HEK293 (cell line): ENCODE results near the gene PLK4.
A peak's percentile ranks its signal among the peaks of the same experiment; 100 is the strongest.

Experiments
- GLI2 ChIP-seq: fragments of 450-650 bp; formaldehyde crosslinking; IDR thresholded peaks from 2 replicates; pipeline ENCODE4; 2017; ENCODE audit warnings: missing biosample characterization, missing genetic modification characterization, low read depth, borderline replicate concordance
- GLIS1 ChIP-seq: fragments of 450-650 bp; formaldehyde crosslinking; IDR thresholded peaks from 2 replicates; pipeline ENCODE4 v1.5.1; 2016; ENCODE audit warnings: missing biosample characterization, missing genetic modification characterization
- GLIS2 ChIP-seq: fragments of 450-650 bp; formaldehyde crosslinking; IDR thresholded peaks from 2 replicates; pipeline ENCODE4 v1.5.1; 2016; ENCODE audit warnings: missing biosample characterization, missing genetic modification characterization
- KLF9 ChIP-seq: fragments of 450-650 bp; formaldehyde crosslinking; IDR thresholded peaks from 2 replicates; pipeline ENCODE4 v1.5.1; 2016; ENCODE audit warnings: missing biosample characterization, missing genetic modification characterization, low read depth
- MZF1 ChIP-seq: fragments of 450-650 bp; formaldehyde crosslinking; IDR thresholded peaks from 2 replicates; pipeline ENCODE4 v1.5.1; 2017; ENCODE audit warnings: missing biosample characterization, missing genetic modification characterization, borderline replicate concordance
- SETDB1 ChIP-seq: IDR thresholded peaks from one replicate; pipeline ENCODE4 v1.6.1; 2017; ENCODE audit warnings: mild to moderate bottlenecking, low read length, moderate library complexity, mixed read lengths; ENCODE audit not compliant: insufficient read length
- SP3 ChIP-seq: fragments of 450-650 bp; formaldehyde crosslinking; IDR thresholded peaks from 2 replicates; pipeline ENCODE4 v1.5.1; 2016; ENCODE audit warnings: missing biosample characterization, missing genetic modification characterization
- WT1 ChIP-seq: fragments of 450-650 bp; formaldehyde crosslinking; IDR thresholded peaks from 2 replicates; pipeline ENCODE4 v1.5.1; 2016; ENCODE audit warnings: missing biosample characterization, missing genetic modification characterization
- ZFP41 ChIP-seq: fragments of 450-650 bp; formaldehyde crosslinking; IDR thresholded peaks from 2 replicates; pipeline ENCODE4 v1.5.1; 2016; ENCODE audit warnings: missing biosample characterization, missing genetic modification characterization, borderline replicate concordance
- ZNF24 ChIP-seq: fragments of 450-650 bp; formaldehyde crosslinking; IDR thresholded peaks from 2 replicates; pipeline ENCODE4 v1.5.1; 2016; ENCODE audit warnings: missing biosample characterization, missing genetic modification characterization
- ZNF530 ChIP-seq: fragments of 450-650 bp; formaldehyde crosslinking; IDR thresholded peaks from 2 replicates; pipeline ENCODE4 v1.5.1; 2016; ENCODE audit warnings: low read depth, missing biosample characterization, missing genetic modification characterization
- ZNF555 ChIP-seq: fragments of 450-650 bp; formaldehyde crosslinking; conservative IDR thresholded peaks from 2 replicates; pipeline ENCODE4 v1.5.1; 2017; ENCODE audit warnings: missing biosample characterization, mild to moderate bottlenecking, missing genetic modification characterization, inconsistent platforms
- ZNF571 ChIP-seq: fragments of 450-650 bp; formaldehyde crosslinking; IDR thresholded peaks from 2 replicates; pipeline ENCODE4 v1.5.0; 2017; ENCODE audit warnings: missing biosample characterization, missing genetic modification characterization
- ZNF600 ChIP-seq: fragments of 450-650 bp; formaldehyde crosslinking; IDR thresholded peaks from 2 replicates; pipeline ENCODE4 v1.5.1; 2016; ENCODE audit warnings: missing biosample characterization, missing genetic modification characterization
- ZNF610 ChIP-seq: fragments of 450-650 bp; formaldehyde crosslinking; IDR thresholded peaks from 2 replicates; pipeline ENCODE4 v1.5.1; 2016; ENCODE audit warnings: missing biosample characterization, missing genetic modification characterization, borderline replicate concordance
- ZNF664 ChIP-seq: fragments of 450-650 bp; formaldehyde crosslinking; IDR thresholded peaks from 2 replicates; pipeline ENCODE4 v1.5.1; 2016; ENCODE audit warnings: missing biosample characterization, missing genetic modification characterization
- ZNF76 ChIP-seq: fragments of 450-650 bp; formaldehyde crosslinking; IDR thresholded peaks from 2 replicates; pipeline ENCODE4; 2016; ENCODE audit warnings: low read depth, missing biosample characterization, missing genetic modification characterization, borderline replicate concordance
- ZNF837 ChIP-seq: fragments of 450-650 bp; formaldehyde crosslinking; IDR thresholded peaks from 2 replicates; pipeline ENCODE4 v1.5.1; 2016; ENCODE audit warnings: missing biosample characterization, missing genetic modification characterization
- ZSCAN30 ChIP-seq: fragments of 450-650 bp; IDR thresholded peaks from 2 replicates; pipeline ENCODE4 v1.5.1; 2018; ENCODE audit warnings: missing biosample characterization, mild to moderate bottlenecking, missing genetic modification characterization, moderate library complexity
- TF ChIP-seq, protein P1 (sequence below): fragments of 450-650 bp; formaldehyde crosslinking; conservative IDR thresholded peaks from 2 replicates; pipeline ENCODE4 v1.5.1; 2016; ENCODE audit warnings: low read depth, missing biosample characterization, missing genetic modification characterization
- TF ChIP-seq, protein P2 (sequence below): fragments of 450-650 bp; formaldehyde crosslinking; IDR thresholded peaks from 2 replicates; pipeline ENCODE4 v1.5.1; 2016; ENCODE audit warnings: missing biosample characterization, missing genetic modification characterization
- TF ChIP-seq, protein P3 (sequence below): fragments of 450-650 bp; formaldehyde crosslinking; IDR thresholded peaks from 2 replicates; pipeline ENCODE4 v1.5.1; 2016; ENCODE audit warnings: missing biosample characterization, missing genetic modification characterization
- TF ChIP-seq, protein P4 (sequence below): fragments of 450-650 bp; formaldehyde crosslinking; IDR thresholded peaks from 2 replicates; pipeline ENCODE4 v1.5.1; 2016; ENCODE audit warnings: missing biosample characterization, missing genetic modification characterization
- TF ChIP-seq, protein P5 (sequence below): fragments of 450-650 bp; formaldehyde crosslinking; IDR thresholded peaks from 2 replicates; pipeline ENCODE4 v1.5.1; 2017; ENCODE audit warnings: missing biosample characterization, missing genetic modification characterization
- TF ChIP-seq, protein P6 (sequence below): fragments of 450-650 bp; formaldehyde crosslinking; IDR thresholded peaks from 2 replicates; pipeline ENCODE4; 2016; ENCODE audit warnings: missing biosample characterization, missing genetic modification characterization
- TF ChIP-seq, protein P7 (sequence below): fragments of 450-650 bp; formaldehyde crosslinking; IDR thresholded peaks from 2 replicates; pipeline ENCODE4 v1.5.1; 2017; ENCODE audit warnings: missing biosample characterization, missing genetic modification characterization

Gene PLK4

DNA sequence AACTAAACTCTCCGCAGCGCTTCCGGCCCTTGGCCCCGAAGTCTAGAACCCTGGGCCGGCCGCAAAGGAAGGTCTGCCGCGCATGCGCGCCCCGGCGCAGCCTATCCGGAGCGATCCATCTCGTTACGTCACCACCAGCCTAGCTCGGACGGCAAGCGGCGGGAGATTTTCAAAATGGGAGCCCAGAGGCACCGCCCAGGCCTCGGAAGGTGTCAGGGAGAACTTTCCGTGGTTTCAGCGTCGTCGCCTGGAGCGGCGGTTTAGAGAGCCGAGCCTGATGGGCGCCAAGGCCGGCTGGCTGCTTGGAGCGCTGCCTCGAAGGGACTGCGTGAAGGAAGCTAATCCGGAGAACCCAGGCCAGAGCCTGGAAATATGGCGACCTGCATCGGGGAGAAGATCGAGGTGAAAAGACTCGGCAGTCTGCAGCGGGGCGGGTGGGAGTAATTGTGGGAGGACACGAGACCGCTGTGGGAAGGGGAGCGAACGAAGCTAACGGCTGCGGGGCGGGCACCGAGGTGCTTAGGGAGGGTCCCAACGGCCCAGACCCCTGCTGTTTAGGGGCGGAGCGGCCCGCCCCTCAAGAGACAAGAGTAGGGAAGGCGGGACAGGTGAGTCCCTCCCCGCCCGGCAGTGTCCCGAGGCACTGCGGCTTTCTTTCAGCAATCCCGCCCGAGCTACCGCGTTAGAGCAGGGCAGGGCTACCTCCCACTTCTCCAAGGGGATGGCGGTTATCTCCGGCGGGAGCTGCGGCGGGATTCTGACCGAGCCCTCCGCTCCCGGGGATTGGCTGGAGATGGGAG lies at the start of gene PLK4 (continued):
- TF ChIP-seq, protein P1, sequence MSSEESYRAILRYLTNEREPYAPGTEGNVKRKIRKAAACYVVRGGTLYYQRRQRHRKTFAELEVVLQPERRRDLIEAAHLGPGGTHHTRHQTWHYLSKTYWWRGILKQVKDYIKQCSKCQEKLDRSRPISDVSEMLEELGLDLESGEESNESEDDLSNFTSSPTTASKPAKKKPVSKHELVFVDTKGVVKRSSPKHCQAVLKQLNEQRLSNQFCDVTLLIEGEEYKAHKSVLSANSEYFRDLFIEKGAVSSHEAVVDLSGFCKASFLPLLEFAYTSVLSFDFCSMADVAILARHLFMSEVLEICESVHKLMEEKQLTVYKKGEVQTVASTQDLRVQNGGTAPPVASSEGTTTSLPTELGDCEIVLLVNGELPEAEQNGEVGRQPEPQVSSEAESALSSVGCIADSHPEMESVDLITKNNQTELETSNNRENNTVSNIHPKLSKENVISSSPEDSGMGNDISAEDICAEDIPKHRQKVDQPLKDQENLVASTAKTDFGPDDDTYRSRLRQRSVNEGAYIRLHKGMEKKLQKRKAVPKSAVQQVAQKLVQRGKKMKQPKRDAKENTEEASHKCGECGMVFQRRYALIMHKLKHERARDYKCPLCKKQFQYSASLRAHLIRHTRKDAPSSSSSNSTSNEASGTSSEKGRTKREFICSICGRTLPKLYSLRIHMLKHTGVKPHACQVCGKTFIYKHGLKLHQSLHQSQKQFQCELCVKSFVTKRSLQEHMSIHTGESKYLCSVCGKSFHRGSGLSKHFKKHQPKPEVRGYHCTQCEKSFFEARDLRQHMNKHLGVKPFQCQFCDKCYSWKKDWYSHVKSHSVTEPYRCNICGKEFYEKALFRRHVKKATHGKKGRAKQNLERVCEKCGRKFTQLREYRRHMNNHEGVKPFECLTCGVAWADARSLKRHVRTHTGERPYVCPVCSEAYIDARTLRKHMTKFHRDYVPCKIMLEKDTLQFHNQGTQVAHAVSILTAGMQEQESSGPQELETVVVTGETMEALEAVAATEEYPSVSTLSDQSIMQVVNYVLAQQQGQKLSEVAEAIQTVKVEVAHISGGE, result peak; percentile 59
- peak; percentile 95 for TF ChIP-seq WT1 (tag by site-specific recombination)
- TF ChIP-seq ZNF837 (tag by site-specific recombination), result no peak
- TF ChIP-seq ZNF664 (tag by site-specific recombination), result no peak
- TF ChIP-seq, protein P2, sequence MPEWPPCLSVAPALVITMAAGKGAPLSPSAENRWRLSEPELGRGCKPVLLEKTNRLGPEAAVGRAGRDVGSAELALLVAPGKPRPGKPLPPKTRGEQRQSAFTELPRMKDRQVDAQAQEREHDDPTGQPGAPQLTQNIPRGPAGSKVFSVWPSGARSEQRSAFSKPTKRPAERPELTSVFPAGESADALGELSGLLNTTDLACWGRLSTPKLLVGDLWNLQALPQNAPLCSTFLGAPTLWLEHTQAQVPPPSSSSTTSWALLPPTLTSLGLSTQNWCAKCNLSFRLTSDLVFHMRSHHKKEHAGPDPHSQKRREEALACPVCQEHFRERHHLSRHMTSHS, result no peak
- TF ChIP-seq ZSCAN30 (tag by site-specific recombination), result 0 out of 2 replicates have a peak, but pooled peaks have one; percentile 20
- TF ChIP-seq ZNF555 (tag by site-specific recombination), result no peak
- TF ChIP-seq, protein P3, sequence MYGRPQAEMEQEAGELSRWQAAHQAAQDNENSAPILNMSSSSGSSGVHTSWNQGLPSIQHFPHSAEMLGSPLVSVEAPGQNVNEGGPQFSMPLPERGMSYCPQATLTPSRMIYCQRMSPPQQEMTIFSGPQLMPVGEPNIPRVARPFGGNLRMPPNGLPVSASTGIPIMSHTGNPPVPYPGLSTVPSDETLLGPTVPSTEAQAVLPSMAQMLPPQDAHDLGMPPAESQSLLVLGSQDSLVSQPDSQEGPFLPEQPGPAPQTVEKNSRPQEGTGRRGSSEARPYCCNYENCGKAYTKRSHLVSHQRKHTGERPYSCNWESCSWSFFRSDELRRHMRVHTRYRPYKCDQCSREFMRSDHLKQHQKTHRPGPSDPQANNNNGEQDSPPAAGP (tag by site-specific recombination), result peak; percentile 54; the same call in 1 of the 2 replicates
- peak; percentile 68 for TF ChIP-seq GLIS2 (tag by site-specific recombination)
- peak; percentile 65; the same call in 1 of the 2 replicates for TF ChIP-seq ZNF24 (tag by site-specific recombination)
- TF ChIP-seq SETDB1, result no peak
- peak; percentile 36 for TF ChIP-seq GLIS1 (tag by site-specific recombination)
- TF ChIP-seq ZNF600 (tag by site-specific recombination), result peak; percentile 68; the same call in 1 of the 2 replicates
- TF ChIP-seq ZNF571 (tag by site-specific recombination), result no peak
- peak; percentile 94 for TF ChIP-seq SP3 (tag by site-specific recombination)
- TF ChIP-seq, protein P4, sequence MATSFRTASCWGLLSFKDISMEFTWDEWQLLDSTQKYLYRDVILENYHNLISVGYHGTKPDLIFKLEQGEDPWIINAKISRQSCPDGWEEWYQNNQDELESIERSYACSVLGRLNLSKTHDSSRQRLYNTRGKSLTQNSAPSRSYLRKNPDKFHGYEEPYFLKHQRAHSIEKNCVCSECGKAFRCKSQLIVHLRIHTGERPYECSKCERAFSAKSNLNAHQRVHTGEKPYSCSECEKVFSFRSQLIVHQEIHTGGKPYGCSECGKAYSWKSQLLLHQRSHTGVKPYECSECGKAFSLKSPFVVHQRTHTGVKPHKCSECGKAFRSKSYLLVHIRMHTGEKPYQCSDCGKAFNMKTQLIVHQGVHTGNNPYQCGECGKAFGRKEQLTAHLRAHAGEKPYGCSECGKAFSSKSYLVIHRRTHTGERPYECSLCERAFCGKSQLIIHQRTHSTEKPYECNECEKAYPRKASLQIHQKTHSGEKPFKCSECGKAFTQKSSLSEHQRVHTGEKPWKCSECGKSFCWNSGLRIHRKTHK, result no peak
- TF ChIP-seq, protein P5, sequence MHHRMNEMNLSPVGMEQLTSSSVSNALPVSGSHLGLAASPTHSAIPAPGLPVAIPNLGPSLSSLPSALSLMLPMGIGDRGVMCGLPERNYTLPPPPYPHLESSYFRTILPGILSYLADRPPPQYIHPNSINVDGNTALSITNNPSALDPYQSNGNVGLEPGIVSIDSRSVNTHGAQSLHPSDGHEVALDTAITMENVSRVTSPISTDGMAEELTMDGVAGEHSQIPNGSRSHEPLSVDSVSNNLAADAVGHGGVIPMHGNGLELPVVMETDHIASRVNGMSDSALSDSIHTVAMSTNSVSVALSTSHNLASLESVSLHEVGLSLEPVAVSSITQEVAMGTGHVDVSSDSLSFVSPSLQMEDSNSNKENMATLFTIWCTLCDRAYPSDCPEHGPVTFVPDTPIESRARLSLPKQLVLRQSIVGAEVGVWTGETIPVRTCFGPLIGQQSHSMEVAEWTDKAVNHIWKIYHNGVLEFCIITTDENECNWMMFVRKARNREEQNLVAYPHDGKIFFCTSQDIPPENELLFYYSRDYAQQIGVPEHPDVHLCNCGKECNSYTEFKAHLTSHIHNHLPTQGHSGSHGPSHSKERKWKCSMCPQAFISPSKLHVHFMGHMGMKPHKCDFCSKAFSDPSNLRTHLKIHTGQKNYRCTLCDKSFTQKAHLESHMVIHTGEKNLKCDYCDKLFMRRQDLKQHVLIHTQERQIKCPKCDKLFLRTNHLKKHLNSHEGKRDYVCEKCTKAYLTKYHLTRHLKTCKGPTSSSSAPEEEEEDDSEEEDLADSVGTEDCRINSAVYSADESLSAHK (tag by site-specific recombination), result peak; percentile 84
- TF ChIP-seq KLF9 (tag by site-specific recombination), result peak; percentile 90
- TF ChIP-seq, protein P6, sequence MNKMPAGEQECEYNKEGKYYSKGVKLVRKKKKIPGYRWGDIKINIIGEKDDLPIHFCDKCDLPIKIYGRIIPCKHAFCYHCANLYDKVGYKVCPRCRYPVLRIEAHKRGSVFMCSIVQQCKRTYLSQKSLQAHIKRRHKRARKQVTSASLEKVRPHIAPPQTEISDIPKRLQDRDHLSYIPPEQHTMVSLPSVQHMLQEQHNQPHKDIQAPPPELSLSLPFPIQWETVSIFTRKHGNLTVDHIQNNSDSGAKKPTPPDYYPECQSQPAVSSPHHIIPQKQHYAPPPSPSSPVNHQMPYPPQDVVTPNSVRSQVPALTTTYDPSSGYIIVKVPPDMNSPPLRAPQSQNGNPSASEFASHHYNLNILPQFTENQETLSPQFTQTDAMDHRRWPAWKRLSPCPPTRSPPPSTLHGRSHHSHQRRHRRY, result no peak
- TF ChIP-seq, protein P7, sequence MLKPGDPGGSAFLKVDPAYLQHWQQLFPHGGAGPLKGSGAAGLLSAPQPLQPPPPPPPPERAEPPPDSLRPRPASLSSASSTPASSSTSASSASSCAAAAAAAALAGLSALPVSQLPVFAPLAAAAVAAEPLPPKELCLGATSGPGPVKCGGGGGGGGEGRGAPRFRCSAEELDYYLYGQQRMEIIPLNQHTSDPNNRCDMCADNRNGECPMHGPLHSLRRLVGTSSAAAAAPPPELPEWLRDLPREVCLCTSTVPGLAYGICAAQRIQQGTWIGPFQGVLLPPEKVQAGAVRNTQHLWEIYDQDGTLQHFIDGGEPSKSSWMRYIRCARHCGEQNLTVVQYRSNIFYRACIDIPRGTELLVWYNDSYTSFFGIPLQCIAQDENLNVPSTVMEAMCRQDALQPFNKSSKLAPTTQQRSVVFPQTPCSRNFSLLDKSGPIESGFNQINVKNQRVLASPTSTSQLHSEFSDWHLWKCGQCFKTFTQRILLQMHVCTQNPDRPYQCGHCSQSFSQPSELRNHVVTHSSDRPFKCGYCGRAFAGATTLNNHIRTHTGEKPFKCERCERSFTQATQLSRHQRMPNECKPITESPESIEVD, result no peak
- peak; percentile 84; the same call in 1 of the 2 replicates for TF ChIP-seq ZNF76 (tag by site-specific recombination)
- TF ChIP-seq ZNF610 (tag by site-specific recombination), result peak; percentile 51; the same call in 1 of the 2 replicates
- TF ChIP-seq ZFP41 (tag by site-specific recombination), result no peak
- peak; percentile 93 for TF ChIP-seq MZF1 (tag by site-specific recombination)
- TF ChIP-seq GLI2 (tag by site-specific recombination), result no peak
- no peak for TF ChIP-seq ZNF530 (tag by site-specific recombination)
